ENCODE measurements around the gene STK32C.
"Not testable (repeated sequence)": the region's sequence is repeated elsewhere in the genome, so short reads cannot be mapped to it uniquely, and the experiment has no call there.

STK32C gene

GRCh38 chr10:132227851-132228390 lies 79.8 kb downstream of the STK32C start:
- no peak for DNase-seq

- no peak for DNase-seq
Measured at GRCh38 chr10:132226586-132227405, 81.0 kb downstream of the STK32C start.

GRCh38 chr10:132225849-132226205 lies 81.9 kb downstream of the STK32C start:
- no peak for DNase-seq

GRCh38 chr10:132225073-132225848 lies 82.5 kb downstream of the STK32C start:
- DNase-seq = no peak

- no peak for DNase-seq
Measured at GRCh38 chr10:132224343-132225072, 83.2 kb downstream of the STK32C start.

GRCh38 chr10:132223611-132224342 lies 84.0 kb downstream of the STK32C start:
- DNase-seq = no peak

GRCh38 chr10:132223156-132223590 lies 84.6 kb downstream of the STK32C start:
- peak; percentile 85 for DNase-seq

- no peak for DNase-seq
Measured at GRCh38 chr10:132222726-132223125, 85.0 kb downstream of the STK32C start.

GRCh38 chr10:132220996-132221395 lies 86.8 kb downstream of the STK32C start:
- not testable (repeated sequence) for DNase-seq

GRCh38 chr10:132220061-132220460 lies 87.7 kb downstream of the STK32C start:
- no peak for DNase-seq

GRCh38 chr10:132219486-132219885 lies 88.3 kb downstream of the STK32C start:
- no peak for DNase-seq

- DNase-seq = not testable (repeated sequence)
Measured at GRCh38 chr10:132216441-132216840, 91.3 kb downstream of the STK32C start.

- no peak for DNase-seq
Measured at GRCh38 chr10:132213917-132214316, 93.8 kb downstream of the STK32C start.

- DNase-seq = no peak
Measured at GRCh38 chr10:132212816-132213215, 94.9 kb downstream of the STK32C start.

- DNase-seq = no peak
Measured at GRCh38 chr10:132211246-132211645, 96.5 kb downstream of the STK32C start.

GRCh38 chr10:132210766-132211165 lies 97.0 kb downstream of the STK32C start:
- no peak for DNase-seq

GRCh38 chr10:132209978-132210530 lies 97.7 kb downstream of the STK32C start:
- DNase-seq = peak; percentile 17

GRCh38 chr10:132209130-132209529 lies 98.6 kb downstream of the STK32C start:
- no peak for DNase-seq

- DNase-seq = no peak
Measured at GRCh38 chr10:132208462-132209050, 99.2 kb downstream of the STK32C start.

GRCh38 chr10:132207536-132208461 lies 100.0 kb downstream of the STK32C start:
- no peak for DNase-seq
